ENCODE measurements around the gene ANKRD34C.

Gene ANKRD34C

GRCh38 chr15:79282371-79283251 lies at the start of gene ANKRD34C:
Gene ANKRD34C, plus strand, starts transcription at chr15:79282722. Its CDS starts 10,563 bp downstream, at chr15:79293285.
- ATAC-seq (ENCODE audit: insufficient read depth, low read depth) (no peak), DNase-seq (no peak)
- no peaks in the 10 kb centered on the region for H3K79me2 ChIP-seq (ENCODE audit: insufficient read depth, low read length)
- H3K27ac ChIP-seq (ENCODE audit: low read length): no peak within 1 kb of the TSS
- no peaks in the 10 kb centered on the region for H3K9me3 ChIP-seq (ENCODE audit: insufficient read depth, low read length, severe bottlenecking)
- H2AFZ ChIP-seq (ENCODE audit: low read depth, low read length): no peak within 1 kb of the TSS
- H3K4me1 ChIP-seq (ENCODE audit: insufficient read depth, low read length): no peaks in the 10 kb centered on the region
- no peaks in the 10 kb centered on the region for H4K20me1 ChIP-seq (ENCODE audit: insufficient read depth, low read length)
- no peak within 1 kb of the TSS for H3K4me3 ChIP-seq (ENCODE audit: low read depth in 1 of 2, low read length in 2 of 2)
- TF ChIP-seq EZH2 (IDR thresholded peaks at IDR 0.05; ENCODE audit: borderline replicate concordance, low read depth, low read length, severe bottlenecking): no peak
- TF ChIP-seq CTCF (IDR thresholded peaks at IDR 0.05; ENCODE audit: borderline replicate concordance, extremely low read depth, low read length, poor library complexity, severe bottlenecking): no peak
- H3K27me3 ChIP-seq (ENCODE audit: insufficient read depth, low read length, poor library complexity): peaks cover under 1% of the 10 kb centered on the region
- H3K36me3 ChIP-seq (ENCODE audit: insufficient read depth, low read length): no peaks in the 10 kb centered on the region
- no peak within 1 kb of the TSS for H3K9ac ChIP-seq (ENCODE audit: low read depth, low read length)
- H3K4me2 ChIP-seq (ENCODE audit: insufficient read depth, low read length): no peak within 1 kb of the TSS

GRCh38 chr15:79233236-79233635 lies 49.3 kb upstream of the ANKRD34C start:
- H3K36me3 ChIP-seq (ENCODE audit: insufficient read depth, low read length): no peaks in the 10 kb centered on the region
- peaks cover 2% of the 10 kb centered on the region for H3K9me3 ChIP-seq (ENCODE audit: insufficient read depth, low read length, severe bottlenecking)
- H3K4me1 ChIP-seq (ENCODE audit: insufficient read depth, low read length): no peaks in the 10 kb centered on the region
- no peak overlapping the region for H3K4me3 ChIP-seq (ENCODE audit: low read depth in 1 of 2, low read length in 2 of 2)
- H3K79me2 ChIP-seq (ENCODE audit: insufficient read depth, low read length): no peaks in the 10 kb centered on the region
- DNase-seq (no peak), ATAC-seq (ENCODE audit: insufficient read depth, low read depth) (no peak)
- no peaks in the 10 kb centered on the region for H3K27me3 ChIP-seq (ENCODE audit: insufficient read depth, low read length, poor library complexity)
- no peak overlapping the region for H3K9ac ChIP-seq (ENCODE audit: low read depth, low read length)
- H2AFZ ChIP-seq (ENCODE audit: low read depth, low read length): no peak overlapping the region
- H4K20me1 ChIP-seq (ENCODE audit: insufficient read depth, low read length): no peaks in the 10 kb centered on the region
- no peak overlapping the region for H3K27ac ChIP-seq (ENCODE audit: low read length)
- no peak for TF ChIP-seq CTCF (IDR thresholded peaks at IDR 0.05; ENCODE audit: borderline replicate concordance, extremely low read depth, low read length, poor library complexity, severe bottlenecking)
- TF ChIP-seq EZH2 (IDR thresholded peaks at IDR 0.05; ENCODE audit: borderline replicate concordance, low read depth, low read length, severe bottlenecking): no peak
- H3K4me2 ChIP-seq (ENCODE audit: insufficient read depth, low read length): no peak overlapping the region

GRCh38 chr15:79240036-79240435 lies 42.5 kb upstream of the ANKRD34C start:
- no peaks in the 10 kb centered on the region for H3K36me3 ChIP-seq (ENCODE audit: insufficient read depth, low read length)
- H3K4me3 ChIP-seq (ENCODE audit: low read depth in 1 of 2, low read length in 2 of 2): no peak overlapping the region
- no peaks in the 10 kb centered on the region for H4K20me1 ChIP-seq (ENCODE audit: insufficient read depth, low read length)
- H3K27me3 ChIP-seq (ENCODE audit: insufficient read depth, low read length, poor library complexity): peaks cover 3% of the 10 kb centered on the region
- no peak overlapping the region for H3K27ac ChIP-seq (ENCODE audit: low read length)
- no peak for TF ChIP-seq EZH2 (IDR thresholded peaks at IDR 0.05; ENCODE audit: borderline replicate concordance, low read depth, low read length, severe bottlenecking)
- no peak for TF ChIP-seq CTCF (IDR thresholded peaks at IDR 0.05; ENCODE audit: borderline replicate concordance, extremely low read depth, low read length, poor library complexity, severe bottlenecking)
- ATAC-seq (ENCODE audit: insufficient read depth, low read depth): no peak
- no peaks in the 10 kb centered on the region for H3K9me3 ChIP-seq (ENCODE audit: insufficient read depth, low read length, severe bottlenecking)
- no peak overlapping the region for H2AFZ ChIP-seq (ENCODE audit: low read depth, low read length)
- DNase-seq: no peak
- H3K79me2 ChIP-seq (ENCODE audit: insufficient read depth, low read length): no peaks in the 10 kb centered on the region
- no peaks in the 10 kb centered on the region for H3K4me1 ChIP-seq (ENCODE audit: insufficient read depth, low read length)
- H3K9ac ChIP-seq (ENCODE audit: low read depth, low read length): no peak overlapping the region
- H3K4me2 ChIP-seq (ENCODE audit: insufficient read depth, low read length): no peak overlapping the region
